ENCODE data around the gene ZNFX1.
"Not testable (repeated sequence)": the region's sequence is repeated elsewhere in the genome, so short reads cannot be mapped to it uniquely, and the experiment has no call there.

The ZNFX1 gene

GRCh38 chr20:49207076-49207475 lies 70.8 kb downstream of the ZNFX1 start:
- DNase-seq: no peak

DNA sequence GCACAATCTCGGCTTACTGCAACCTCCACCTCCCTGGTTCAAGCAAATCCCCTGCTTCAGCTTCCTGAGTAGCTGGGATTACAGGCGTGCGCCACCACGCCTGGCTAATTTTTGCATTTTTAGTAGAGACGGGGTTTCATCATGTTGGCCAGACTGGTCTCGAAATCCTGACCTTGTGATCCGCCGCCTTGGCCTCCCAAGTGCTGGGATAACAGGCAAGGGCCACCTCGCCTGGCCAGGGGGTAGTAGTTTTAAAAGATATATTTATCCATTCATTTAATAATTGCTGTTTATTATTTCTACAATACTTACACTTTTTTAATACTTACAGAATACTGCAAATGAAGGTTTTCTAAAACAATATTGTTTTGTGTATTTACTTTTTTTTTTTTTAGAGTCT lies 74.1 kb downstream of the ZNFX1 start:
- no peak for DNase-seq

GRCh38 chr20:49203011-49203410 lies 74.8 kb downstream of the ZNFX1 start:
- no peak for DNase-seq

DNA sequence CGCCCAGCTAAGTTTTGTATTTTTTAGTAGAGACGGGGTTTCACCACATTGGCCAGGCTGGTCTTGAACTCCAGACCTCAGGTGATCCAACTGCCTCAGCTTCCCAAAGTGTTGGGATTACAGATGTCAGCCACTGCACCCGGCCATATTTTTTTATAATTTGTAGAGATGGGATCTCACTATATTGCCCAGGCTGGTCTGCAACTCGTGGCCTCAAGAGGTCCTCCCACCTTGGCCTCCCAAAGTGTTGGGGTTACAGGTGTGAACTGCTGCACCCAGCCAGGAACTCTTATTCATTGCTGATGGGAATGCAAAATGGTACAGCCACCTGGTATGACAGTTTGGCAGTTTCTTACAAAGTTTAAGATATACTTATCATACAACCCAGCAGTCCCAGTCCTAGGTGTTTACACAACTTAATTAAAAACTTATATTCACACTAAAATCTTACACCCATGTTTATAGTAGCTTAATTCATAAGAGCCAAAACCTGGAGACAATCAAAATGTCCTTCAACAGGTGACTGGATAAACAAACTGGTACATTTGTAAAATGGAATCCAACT lies 78.0 kb downstream of the ZNFX1 start:
- no peak for DNase-seq

GRCh38 chr20:49192944-49193518 lies 84.8 kb downstream of the ZNFX1 start:
- DNase-seq: not testable (repeated sequence)
